ENCODE results near the gene CS.
A peak's percentile ranks its signal among the peaks of the same experiment; 100 is the strongest.

CS gene

DNA sequence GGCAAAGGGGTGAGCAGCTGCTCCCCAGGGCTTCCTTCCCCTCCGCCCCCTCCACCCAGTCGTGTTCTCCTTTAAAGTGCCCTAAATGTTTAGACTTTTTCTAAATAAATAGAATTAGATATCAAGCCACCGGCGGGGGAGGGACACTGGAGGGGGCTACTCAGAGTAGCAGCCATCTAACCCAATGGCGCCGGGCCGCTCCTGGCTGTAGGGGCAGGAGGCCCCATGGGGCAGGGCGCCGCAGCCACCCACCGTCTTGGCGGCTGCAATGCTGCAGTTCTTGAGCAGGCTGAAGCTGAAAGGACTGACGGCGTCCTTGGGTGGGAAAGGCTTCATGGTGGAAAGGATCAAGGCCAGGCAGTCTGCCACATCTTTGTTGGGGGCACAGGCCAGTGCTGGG is 57.1 kb downstream of the CS start:
- no peak for DNase-seq

DNA sequence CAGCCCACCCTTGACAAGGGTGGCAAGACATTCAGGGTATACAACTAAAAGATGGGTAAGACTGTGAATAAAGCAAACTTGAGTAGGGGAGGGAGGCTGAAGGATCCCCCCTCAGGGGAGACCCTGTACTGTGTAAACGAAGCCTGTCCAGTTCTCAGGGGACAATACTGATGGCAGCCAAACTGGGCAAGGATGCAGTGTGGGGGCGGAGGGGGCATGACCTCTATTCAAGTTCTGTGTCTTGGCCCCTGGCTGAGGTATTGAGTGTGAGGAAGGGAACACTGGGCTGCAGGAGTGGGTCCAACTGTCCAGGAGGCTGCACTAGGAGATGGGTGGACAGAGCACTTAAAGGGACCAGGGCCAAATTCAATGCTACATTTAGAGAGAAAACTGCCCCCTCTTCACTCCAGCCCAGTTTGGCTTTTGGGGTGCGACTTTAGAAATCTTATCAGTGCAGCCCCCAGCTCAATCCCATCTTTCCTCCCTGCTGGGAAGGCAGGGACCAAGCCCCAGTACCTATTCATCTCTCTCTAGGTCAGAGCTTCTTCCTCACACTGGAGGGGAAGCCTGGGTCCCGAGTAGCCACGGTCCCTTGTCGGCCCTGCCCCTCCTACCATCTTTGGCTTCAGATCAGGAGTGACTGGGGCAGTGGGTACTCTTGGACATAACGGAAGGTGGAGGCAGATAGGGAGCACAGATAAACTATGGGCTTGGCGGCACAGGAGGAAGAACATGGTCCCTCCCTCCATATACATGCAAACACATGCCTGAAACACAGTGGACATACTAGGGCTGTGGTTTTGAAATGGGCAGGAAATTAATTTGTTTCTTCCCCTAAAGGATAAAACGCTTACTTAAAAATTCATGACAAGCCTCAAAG is 58.5 kb downstream of the CS start:
- DNase-seq, result no peak

DNA sequence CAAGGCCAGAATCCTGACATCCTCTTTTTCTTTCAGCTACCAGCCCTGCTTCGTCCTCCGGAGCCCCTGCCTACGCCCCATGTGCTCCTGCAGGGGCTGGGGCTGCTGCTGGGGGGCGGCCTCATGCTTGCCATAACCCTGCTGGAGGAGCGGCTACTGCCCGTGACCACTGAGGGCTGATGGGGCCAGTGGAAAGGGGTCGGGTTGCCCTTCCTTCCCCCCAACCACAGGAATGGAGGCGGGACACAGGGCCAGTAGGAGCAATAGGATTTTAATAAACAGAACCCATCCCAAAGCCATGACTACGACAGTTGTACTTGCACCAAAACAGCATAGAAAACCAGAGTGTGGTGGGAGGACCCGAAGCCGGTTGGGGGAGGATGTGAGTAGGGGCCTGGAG is 62.6 kb downstream of the CS start:
- no peak for DNase-seq

DNA sequence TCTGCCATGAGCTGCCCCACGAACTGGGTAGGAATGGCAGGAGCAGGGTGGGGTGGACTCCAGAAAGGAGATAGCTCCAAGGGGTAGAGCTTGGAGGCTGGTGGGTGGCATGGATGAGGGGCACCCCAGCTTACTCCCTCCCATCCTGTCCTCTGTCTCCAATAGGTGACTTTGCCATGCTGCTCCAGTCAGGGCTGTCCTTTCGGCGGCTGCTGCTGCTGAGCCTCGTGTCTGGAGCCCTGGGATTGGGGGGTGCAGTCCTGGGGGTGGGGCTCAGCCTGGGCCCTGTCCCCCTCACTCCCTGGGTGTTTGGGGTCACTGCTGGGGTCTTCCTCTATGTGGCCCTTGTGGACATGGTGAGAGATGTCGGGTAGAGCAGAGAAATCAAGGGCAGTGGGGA is 63.1 kb downstream of the CS start:
- DNase-seq, result no peak

DNA sequence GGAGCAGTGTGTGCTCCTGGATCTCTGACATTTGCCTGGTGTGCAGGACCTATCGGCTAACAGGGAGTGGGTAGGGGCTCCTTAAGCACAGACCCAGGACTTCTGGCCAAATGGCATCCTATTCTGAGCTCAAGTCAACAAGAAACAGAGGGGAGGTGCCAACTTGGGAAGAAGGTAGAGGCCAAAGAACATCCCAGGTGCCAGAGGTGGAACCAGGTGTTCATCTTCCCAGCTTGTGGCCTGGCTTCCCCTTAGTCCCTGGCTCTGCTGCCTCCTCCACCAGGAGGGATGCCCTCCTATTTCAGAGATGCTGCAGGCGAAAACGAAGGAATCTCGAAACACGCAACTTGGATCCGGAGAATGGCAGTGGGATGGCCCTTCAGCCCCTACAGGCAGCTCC is 64.0 kb downstream of the CS start:
- no peak for DNase-seq

DNA sequence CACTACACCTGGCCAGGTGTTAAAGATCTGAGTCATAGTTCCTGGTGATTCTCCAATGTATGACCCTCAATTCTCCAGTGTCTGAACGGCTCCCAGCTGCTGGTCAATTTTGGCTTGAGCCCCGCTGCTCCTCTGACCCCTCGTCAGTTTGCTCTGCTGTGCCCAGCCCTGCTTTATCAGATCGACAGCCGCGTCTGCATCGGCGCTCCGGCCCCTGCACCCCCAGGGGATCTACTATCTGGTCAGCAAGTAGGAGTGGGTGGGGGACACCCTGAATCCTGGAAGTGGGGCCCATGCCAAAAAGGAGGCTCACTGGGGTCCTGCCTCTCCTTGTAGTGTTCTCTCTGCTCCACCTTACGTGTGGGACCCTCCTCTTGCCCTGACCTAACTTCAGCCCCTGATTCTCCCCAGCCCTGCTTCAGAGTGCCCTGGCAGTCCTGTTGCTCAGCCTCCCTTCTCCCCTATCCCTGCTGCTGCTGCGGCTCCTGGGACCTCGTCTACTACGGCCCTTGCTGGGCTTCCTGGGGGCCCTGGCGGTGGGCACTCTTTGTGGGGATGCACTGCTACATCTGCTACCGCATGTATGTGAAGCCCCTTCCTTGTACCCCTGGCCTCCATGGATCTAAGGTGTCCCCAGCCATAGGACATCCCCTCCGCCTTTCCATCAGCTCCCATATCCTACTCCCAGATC is 65.2 kb downstream of the CS start:
- DNase-seq, result no peak

DNA sequence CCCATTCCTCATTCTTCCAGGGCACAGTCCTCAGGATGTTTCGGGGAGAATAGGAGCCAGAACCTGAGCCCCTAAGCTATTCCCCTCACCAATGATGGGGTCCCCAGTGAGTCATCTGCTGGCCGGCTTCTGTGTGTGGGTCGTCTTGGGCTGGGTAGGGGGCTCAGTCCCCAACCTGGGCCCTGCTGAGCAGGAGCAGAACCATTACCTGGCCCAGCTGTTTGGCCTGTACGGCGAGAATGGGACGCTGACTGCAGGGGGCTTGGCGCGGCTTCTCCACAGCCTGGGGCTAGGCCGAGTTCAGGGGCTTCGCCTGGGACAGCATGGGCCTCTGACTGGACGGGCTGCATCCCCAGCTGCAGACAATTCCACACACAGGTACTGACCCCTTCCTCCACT is 68.9 kb downstream of the CS start:
- DNase-seq, result no peak

DNA sequence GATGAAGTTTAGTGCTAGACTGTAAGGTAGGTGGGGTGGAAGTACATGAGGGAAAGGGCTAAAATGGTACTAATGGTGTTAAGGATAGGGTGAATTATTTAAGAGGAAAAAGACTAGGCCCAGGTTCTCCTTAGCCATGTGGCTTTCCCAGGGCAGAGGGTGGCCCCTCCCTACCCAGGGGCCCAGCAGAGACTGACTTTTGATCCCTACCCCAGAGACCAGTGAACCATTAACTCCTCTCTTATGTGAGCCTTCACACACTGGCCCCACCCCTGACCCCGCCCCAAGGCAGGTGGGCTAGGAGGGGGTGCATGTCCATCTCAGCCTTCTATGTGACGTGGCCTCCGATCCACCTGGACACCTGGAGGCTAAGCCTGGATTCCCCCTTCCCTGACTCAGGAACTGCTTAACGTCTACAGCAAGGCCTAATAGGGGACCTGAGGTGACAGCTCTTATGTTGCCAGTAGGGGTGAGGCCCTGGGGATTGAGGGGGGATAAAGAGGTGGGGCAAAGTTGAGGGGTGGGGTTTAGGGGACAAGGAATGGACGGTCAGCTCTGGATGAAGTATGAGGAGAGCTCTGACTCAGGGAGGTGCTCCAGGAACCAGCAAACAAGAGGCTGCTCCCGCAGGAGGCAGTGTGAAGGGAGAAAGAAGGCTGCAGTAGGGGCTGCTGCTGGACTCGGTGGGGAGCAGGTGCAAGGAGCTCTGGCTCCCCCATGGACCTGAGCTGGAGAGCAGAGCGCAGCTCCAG is 69.5 kb downstream of the CS start:
- no peak for DNase-seq

DNA sequence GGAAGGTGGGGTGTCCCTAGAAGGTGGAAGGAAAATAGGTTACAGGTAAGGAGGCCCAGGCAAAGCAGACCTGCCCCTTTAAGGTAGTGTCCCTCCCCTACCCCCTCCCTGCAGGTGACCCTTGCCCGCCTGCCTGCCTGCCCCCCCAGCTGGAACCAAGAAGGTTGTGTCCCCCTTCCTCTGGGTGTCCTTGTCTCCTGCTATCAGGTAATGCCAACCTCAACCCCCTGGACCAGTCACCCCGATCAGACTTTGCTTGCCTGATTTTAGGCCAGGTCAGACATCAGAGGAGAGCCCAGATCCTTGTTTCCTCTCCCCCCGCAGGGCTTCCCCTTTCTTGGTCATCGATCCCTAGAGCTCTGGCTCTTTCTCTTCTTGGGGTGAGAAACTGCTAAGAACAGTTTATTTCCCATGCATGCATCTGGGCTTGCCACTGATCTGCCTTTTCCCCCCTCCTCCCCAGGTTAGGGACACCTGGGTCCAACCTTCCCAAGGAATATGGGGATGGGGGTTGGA is 70.2 kb downstream of the CS start, which contains the start of gene SLC39A5:
Gene SLC39A5, plus strand, starts transcription at position 136 of the 516 bp plus-strand sequence. CDS start 1,224 bp downstream, outside the sequence.
- DNase-seq, result no peak

DNA sequence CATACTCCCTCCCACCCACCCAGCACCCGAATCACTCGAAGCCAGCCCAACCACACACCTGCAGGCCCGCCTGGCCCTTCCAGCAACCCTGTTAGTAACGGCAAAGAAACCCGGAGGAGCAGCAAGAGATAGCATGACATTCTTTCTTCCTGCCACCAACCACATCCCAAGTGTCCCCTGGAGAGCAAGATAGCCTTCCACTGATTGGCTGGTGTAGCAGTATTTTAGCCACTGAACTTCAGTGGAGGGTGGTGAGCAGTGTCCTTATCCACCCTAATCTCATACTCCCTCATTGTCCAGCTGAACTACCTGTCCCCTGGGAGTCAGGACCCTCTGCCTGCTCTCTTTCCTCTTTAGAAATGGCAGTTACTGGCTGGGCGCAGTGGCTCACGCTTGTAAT is 71.0 kb downstream of the CS start:
- no peak for DNase-seq

DNA sequence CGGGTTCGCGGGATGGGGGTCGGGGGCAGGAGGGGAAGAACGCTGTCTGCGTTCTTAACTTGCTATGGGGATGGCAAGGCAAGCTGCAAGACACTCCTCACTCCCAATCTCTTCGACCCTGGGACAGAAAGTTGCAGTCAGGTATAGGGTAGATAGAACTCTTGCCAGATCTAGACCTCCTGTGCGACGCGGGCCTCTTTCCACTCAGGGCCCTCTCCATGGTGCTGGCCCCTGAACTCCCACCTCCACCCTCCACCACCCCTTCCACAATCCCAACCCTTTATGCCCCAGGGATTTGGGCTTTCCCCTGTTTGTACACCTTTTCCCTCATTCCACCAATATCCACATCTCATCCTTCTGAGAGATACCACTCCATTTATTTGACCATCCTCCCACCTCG is 75.2 kb downstream of the CS start:
- no peak for DNase-seq

DNA sequence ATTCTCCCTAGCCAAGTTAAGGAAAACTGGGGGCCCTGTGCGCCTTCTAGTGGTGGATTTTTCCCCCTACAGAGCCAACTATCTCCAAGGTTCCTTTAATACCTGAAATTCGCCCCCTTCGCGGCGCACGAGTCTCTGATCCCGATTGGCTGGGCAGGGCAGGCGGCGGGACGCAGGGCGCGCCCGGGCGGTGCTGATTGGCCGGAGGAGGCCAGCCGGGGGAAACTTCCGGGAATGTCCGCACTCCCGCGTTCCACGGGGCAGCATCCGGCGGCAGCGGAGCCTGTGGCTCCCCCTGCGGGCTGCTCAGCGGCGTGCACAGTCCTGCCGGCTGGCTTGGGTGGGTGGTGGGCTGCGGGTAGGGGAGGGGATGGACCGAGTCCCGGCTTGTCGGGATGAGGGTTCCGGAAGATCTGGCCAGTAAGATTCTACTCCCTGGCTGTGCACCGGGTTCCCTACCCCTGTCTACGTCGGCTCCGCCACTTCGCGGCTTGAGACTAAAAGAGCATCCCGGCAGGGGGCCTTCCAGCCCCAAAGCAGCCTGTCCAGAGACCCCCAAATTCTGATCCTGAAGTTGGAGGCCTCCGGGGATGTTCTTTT is 75.9 kb downstream of the CS start, which contains the start of gene NABP2:
Gene NABP2, plus strand, starts transcription at position 241 of the 600 bp plus-strand sequence. CDS start 515 bp downstream, outside the sequence.
- peak; percentile 93 for DNase-seq

DNA sequence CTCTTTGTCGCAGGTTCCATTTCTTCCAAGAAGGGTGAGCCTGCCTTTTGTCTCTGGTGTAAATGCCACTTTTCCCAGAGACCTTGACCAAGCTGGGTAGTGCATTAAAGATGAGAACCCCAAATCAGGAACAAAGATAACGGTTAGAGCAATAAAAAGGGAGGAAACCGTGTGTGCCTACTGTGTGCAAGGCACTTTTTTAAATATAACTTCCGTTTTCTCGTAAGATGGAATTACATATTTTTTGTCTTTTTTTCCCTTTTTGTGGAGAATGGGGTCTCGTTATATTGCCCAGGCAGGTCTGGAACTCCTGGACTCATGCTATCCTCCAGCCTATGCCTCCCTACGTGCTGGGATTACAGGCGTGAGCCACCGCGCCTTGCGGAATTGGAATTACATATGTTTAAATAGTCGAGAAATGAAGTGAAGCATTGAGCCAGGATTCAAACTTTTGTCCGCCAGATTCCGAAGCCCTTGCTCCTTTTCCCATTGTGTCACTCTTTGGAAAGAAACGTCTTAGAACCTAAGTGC is 76.5 kb downstream of the CS start:
- DNase-seq, result no peak

DNA sequence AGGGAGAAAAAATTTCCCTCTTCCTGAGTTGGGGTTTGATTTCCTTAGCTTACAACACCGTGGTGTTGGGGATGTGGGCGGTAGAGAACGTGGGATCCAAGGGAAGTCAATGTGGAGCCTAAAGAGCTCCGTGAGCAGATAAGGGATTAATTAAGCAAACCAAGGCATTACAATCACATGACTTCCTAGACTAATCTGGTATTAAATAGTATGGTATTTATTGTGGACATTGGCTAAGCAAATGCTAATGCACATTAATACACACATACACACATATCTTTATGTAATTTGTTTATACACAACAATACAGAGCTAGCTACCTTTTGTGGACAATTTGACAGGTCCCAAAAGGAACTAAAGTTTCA is 77.6 kb downstream of the CS start:
- no peak for DNase-seq

DNA sequence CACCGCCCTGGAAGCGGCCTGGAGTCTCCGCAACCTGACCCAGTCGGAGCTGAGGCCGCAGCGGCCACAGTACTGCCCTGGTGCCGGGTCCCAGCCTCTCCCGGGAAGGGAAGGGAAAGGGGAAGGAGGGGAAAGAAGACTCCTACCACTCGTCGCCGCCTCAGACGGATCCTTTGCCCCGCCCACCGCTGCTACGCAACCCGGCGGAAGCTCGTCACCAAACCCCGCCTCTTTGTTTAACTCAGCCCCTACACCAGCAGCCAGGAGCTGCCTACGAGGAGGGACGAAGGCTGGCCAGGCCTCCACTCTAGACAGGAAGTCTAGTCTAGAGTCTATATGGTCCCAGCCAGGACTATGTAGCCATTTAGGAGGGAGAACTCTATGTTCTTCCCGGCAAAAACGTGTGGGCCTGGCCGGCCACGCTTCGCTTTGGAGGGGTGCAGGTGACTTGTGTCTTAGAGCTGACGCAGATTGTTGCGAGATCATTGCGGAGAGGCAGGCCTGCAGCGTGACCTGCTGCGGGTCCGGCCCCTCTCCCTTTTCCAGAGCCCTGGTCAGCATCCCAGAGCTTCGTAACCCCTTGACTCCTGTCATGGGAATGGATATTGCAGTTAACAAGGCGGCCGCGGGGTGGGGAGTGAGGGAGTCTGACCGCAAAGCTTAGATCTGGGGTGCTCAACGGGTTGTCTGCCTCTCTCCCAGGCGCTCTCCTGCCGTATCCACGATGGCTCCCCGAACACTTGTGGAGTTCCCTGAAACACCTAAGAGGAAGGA is 78.2 kb downstream of the CS start, which contains the start of gene RNF41:
Gene RNF41, minus strand, starts transcription at position 166 of the 774 bp plus-strand sequence. CDS start 7,875 bp downstream, outside the sequence.
- peak; percentile 88 for DNase-seq

All from stimulated activated CD4-positive, alpha-beta T cell treated with anti-CD3 and anti-CD28 coated beads, Interleukin-12 subunit alpha, Interleukin-12 subunit beta, amount 100 ng/mL, for 4 hours (primary cell).